ENCODE results near the gene CDKN1B. TPM values are rescaled to one million over a fixed set of nuclear protein-coding genes. Genes with fewer than 3 reads are reported as not detected.

Gene CDKN1B
- total and polyA plus RNA-seq, 2 experiments from 2014 or later = 9.3 to 27.9 TPM

GRCh38 chr12:12757121-12757520 is 40.0 kb downstream of the CDKN1B start:
- Histone ChIP-seq H2AFZ (no peak overlapping the region), H3K4me2 (no peak overlapping the region), H3K36me3 (ENCODE audit: insufficient read depth) (no peaks in the 10 kb centered on the region), H3K9me2 (ENCODE audit: insufficient read depth) (no peaks in the 10 kb centered on the region), H4K20me1 (replicated peaks; ENCODE audit: insufficient read depth) (no peaks in the 10 kb centered on the region), H3K79me2 (replicated peaks; ENCODE audit: insufficient read depth) (no peaks in the 10 kb centered on the region), H3F3A (replicated peaks; ENCODE audit: low read depth) (no peaks in the 10 kb centered on the region), H3K4me3 (no peak overlapping the region), H3K27me3 (ENCODE audit: insufficient read depth) (no peaks in the 10 kb centered on the region), H3K27ac (ENCODE audit: low read depth) (no peak overlapping the region), H3K4me1 (ENCODE audit: insufficient read depth) (no peaks in the 10 kb centered on the region)
- Mint-ChIP-seq H3K27me3 (ENCODE audit: insufficient read depth, low read depth, poor library complexity) (no peaks in the 10 kb centered on the region), H3K36me3 (ENCODE audit: low read depth) (no peaks in the 10 kb centered on the region), H3K9me3 (no peaks in the 10 kb centered on the region), H3K4me3 (no peak overlapping the region), H3K27ac (no peak overlapping the region), H3K4me1 (no peaks in the 10 kb centered on the region)
- TF ChIP-seq REST (IDR thresholded peaks at IDR 0.05; ENCODE audit: unreplicated experiment) (no peak), ZNF331 (CRISPR knock-in tag; IDR thresholded peaks at IDR 0.05; ENCODE audit: low read depth) (no peak), NANOG (IDR thresholded peaks at IDR 0.05; ENCODE audit: borderline replicate concordance) (no peak), POLR2AphosphoS5 (IDR thresholded peaks at IDR 0.05; ENCODE audit: low read depth) (no peak), CTCF (conservative IDR thresholded peaks at IDR 0.05; ENCODE audit: low read depth in 2 of 2) (no peak), EZH2phosphoT487 (IDR thresholded peaks at IDR 0.05; ENCODE audit: unreplicated experiment) (no peak), ZNF462 (CRISPR knock-in tag; IDR thresholded peaks at IDR 0.05) (no peak)
- no peak for ATAC-seq
- DNase-seq (ENCODE audit: low spot score) = no peak

Measured in GM23338 (cell line).